HepG2 (cell line): ENCODE measurements around the gene DNAJC5. TPM values are rescaled to one million over a fixed set of nuclear protein-coding genes. Genes with fewer than 3 reads are reported as not detected.

Source experiments
- CC2D1A ChIP-seq: sonication (generic); formaldehyde crosslinking; IDR thresholded peaks from 2 replicates; pipeline ENCODE4 v1.8.1; 2023; ENCODE audit warnings: mild to moderate bottlenecking, missing genetic modification reagents
- DMTF1 ChIP-seq: sonication (generic); formaldehyde crosslinking; IDR thresholded peaks from 2 replicates; pipeline ENCODE4 v1.4.0; 2020; ENCODE audit warnings: mild to moderate bottlenecking, missing genetic modification reagents
- HNF4A ChIP-seq: sonication (generic); formaldehyde crosslinking; IDR thresholded peaks from 2 replicates; pipeline ENCODE4 v1.4.0; 2020; ENCODE audit warnings: missing genetic modification reagents
- HNRNPH1 ChIP-seq: fragments of 200-400 bp; formaldehyde crosslinking; optimal IDR thresholded peaks from 2 replicates; pipeline ENCODE3; 2017; ENCODE audit warnings: mild to moderate bottlenecking, low read depth, low read length
- NR3C1 ChIP-seq: sonication (generic); formaldehyde crosslinking; IDR thresholded peaks from 2 replicates; pipeline ENCODE4 v1.4.0; 2020; ENCODE audit warnings: missing genetic modification reagents
- SIX4 ChIP-seq: sonication (generic); formaldehyde crosslinking; IDR thresholded peaks from 2 replicates; pipeline ENCODE4 v1.4.0; 2020; ENCODE audit warnings: missing genetic modification reagents
- ZBTB42 ChIP-seq: sonication (generic); formaldehyde crosslinking; IDR thresholded peaks from 2 replicates; pipeline ENCODE4 v1.5.0; 2020; ENCODE audit warnings: mild to moderate bottlenecking, missing genetic modification reagents
- ZNF580 ChIP-seq: IDR thresholded peaks from 2 replicates; pipeline ENCODE4 v1.6.1; 2016; ENCODE audit warnings: low read depth, borderline replicate concordance
- polyA plus RNA-seq, 8 experiments: library from polyadenylated mRNA; depleted of rRNA in 3 of 8; stranded (reverse) in 7 of 8; unstranded in 1 of 8; fragments of >200 nt; fragmentation: Illumina TruSeq in 4 of 8; extraction: Trizol in 4 of 8; gene quantifications; 2 replicates each; pipeline versions ENCODE4 v1.2.1 to v1.2.3, GENCODE V29; 2011 to 2016; ENCODE audit warnings: low read depth in 4 of 8, missing spikeins in 1 of 8, mixed read lengths in 1 of 8; ENCODE audit not compliant: insufficient read depth in 1 of 8
- total RNA-seq, 5 experiments: library from RNA; depleted of rRNA; stranded (reverse); fragments of >200 nt; fragmentation: Illumina TruSeq; extraction: Trizol; gene quantifications; 2 replicates each; pipeline ENCODE4 v1.2.3, GENCODE V29; 2016; ENCODE audit warnings: low read depth in 1 of 5
- TF ChIP-seq, protein P1 (sequence below): sonication (generic); formaldehyde crosslinking; IDR thresholded peaks from 2 replicates; pipeline ENCODE4 v1.5.1; 2020; ENCODE audit warnings: mild to moderate bottlenecking, missing genetic modification reagents, moderate library complexity
- TF ChIP-seq, protein P2 (sequence below): sonication (generic); formaldehyde crosslinking; IDR thresholded peaks from 2 replicates; pipeline ENCODE4 v1.9.0; 2021; ENCODE audit warnings: missing genetic modification reagents, borderline replicate concordance
- TF ChIP-seq, protein P3 (sequence below): sonication (generic); formaldehyde crosslinking; IDR thresholded peaks from 2 replicates; pipeline ENCODE4 v1.5.1; 2020; ENCODE audit warnings: mild to moderate bottlenecking, missing genetic modification reagents, borderline replicate concordance
- TF ChIP-seq, protein P4 (sequence below): IDR thresholded peaks from 2 replicates; pipeline ENCODE4 v1.6.1; 2016; ENCODE audit warnings: control low read depth

Gene DNAJC5
- total and polyA plus RNA-seq, 2 of the 13 experiments (the other 11 are each of a cell fraction or from before 2014, with no cell fraction given) = 42.8 to 64.5 TPM

GRCh38 chr20:63973636-63974401 lies 78.9 kb downstream of the DNAJC5 start (continued):
- TF ChIP-seq DMTF1 (CRISPR knock-in tag) (no peak), HNRNPH1 (no peak), CC2D1A (CRISPR knock-in tag) (0 out of 2 replicates have a peak, but pooled peaks have one; percentile 44), NR3C1 (CRISPR knock-in tag) (no peak), HNF4A (CRISPR knock-in tag) (peak; percentile 58), ZBTB42 (CRISPR knock-in tag) (no peak), SIX4 (CRISPR knock-in tag) (0 out of 2 replicates have a peak, but pooled peaks have one; percentile 24), ZNF580 (CRISPR knock-in tag) (peak; percentile 94)
- TF ChIP-seq, protein P1, sequence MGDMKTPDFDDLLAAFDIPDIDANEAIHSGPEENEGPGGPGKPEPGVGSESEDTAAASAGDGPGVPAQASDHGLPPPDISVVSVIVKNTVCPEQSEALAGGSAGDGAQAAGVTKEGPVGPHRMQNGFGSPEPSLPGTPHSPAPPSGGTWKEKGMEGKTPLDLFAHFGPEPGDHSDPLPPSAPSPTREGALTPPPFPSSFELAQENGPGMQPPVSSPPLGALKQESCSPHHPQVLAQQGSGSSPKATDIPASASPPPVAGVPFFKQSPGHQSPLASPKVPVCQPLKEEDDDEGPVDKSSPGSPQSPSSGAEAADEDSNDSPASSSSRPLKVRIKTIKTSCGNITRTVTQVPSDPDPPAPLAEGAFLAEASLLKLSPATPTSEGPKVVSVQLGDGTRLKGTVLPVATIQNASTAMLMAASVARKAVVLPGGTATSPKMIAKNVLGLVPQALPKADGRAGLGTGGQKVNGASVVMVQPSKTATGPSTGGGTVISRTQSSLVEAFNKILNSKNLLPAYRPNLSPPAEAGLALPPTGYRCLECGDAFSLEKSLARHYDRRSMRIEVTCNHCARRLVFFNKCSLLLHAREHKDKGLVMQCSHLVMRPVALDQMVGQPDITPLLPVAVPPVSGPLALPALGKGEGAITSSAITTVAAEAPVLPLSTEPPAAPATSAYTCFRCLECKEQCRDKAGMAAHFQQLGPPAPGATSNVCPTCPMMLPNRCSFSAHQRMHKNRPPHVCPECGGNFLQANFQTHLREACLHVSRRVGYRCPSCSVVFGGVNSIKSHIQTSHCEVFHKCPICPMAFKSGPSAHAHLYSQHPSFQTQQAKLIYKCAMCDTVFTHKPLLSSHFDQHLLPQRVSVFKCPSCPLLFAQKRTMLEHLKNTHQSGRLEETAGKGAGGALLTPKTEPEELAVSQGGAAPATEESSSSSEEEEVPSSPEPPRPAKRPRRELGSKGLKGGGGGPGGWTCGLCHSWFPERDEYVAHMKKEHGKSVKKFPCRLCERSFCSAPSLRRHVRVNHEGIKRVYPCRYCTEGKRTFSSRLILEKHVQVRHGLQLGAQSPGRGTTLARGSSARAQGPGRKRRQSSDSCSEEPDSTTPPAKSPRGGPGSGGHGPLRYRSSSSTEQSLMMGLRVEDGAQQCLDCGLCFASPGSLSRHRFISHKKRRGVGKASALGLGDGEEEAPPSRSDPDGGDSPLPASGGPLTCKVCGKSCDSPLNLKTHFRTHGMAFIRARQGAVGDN (CRISPR knock-in tag) = peak; percentile 97
- TF ChIP-seq, protein P2, sequence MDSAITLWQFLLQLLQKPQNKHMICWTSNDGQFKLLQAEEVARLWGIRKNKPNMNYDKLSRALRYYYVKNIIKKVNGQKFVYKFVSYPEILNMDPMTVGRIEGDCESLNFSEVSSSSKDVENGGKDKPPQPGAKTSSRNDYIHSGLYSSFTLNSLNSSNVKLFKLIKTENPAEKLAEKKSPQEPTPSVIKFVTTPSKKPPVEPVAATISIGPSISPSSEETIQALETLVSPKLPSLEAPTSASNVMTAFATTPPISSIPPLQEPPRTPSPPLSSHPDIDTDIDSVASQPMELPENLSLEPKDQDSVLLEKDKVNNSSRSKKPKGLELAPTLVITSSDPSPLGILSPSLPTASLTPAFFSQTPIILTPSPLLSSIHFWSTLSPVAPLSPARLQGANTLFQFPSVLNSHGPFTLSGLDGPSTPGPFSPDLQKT (CRISPR knock-in tag) = peak; percentile 72; the same call in 1 of the 2 replicates
- TF ChIP-seq, protein P3, sequence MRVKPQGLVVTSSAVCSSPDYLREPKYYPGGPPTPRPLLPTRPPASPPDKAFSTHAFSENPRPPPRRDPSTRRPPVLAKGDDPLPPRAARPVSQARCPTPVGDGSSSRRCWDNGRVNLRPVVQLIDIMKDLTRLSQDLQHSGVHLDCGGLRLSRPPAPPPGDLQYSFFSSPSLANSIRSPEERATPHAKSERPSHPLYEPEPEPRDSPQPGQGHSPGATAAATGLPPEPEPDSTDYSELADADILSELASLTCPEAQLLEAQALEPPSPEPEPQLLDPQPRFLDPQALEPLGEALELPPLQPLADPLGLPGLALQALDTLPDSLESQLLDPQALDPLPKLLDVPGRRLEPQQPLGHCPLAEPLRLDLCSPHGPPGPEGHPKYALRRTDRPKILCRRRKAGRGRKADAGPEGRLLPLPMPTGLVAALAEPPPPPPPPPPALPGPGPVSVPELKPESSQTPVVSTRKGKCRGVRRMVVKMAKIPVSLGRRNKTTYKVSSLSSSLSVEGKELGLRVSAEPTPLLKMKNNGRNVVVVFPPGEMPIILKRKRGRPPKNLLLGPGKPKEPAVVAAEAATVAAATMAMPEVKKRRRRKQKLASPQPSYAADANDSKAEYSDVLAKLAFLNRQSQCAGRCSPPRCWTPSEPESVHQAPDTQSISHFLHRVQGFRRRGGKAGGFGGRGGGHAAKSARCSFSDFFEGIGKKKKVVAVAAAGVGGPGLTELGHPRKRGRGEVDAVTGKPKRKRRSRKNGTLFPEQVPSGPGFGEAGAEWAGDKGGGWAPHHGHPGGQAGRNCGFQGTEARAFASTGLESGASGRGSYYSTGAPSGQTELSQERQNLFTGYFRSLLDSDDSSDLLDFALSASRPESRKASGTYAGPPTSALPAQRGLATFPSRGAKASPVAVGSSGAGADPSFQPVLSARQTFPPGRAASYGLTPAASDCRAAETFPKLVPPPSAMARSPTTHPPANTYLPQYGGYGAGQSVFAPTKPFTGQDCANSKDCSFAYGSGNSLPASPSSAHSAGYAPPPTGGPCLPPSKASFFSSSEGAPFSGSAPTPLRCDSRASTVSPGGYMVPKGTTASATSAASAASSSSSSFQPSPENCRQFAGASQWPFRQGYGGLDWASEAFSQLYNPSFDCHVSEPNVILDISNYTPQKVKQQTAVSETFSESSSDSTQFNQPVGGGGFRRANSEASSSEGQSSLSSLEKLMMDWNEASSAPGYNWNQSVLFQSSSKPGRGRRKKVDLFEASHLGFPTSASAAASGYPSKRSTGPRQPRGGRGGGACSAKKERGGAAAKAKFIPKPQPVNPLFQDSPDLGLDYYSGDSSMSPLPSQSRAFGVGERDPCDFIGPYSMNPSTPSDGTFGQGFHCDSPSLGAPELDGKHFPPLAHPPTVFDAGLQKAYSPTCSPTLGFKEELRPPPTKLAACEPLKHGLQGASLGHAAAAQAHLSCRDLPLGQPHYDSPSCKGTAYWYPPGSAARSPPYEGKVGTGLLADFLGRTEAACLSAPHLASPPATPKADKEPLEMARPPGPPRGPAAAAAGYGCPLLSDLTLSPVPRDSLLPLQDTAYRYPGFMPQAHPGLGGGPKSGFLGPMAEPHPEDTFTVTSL (CRISPR knock-in tag) = 0 out of 2 replicates have a peak, but pooled peaks have one; percentile 19
- TF ChIP-seq, protein P4, sequence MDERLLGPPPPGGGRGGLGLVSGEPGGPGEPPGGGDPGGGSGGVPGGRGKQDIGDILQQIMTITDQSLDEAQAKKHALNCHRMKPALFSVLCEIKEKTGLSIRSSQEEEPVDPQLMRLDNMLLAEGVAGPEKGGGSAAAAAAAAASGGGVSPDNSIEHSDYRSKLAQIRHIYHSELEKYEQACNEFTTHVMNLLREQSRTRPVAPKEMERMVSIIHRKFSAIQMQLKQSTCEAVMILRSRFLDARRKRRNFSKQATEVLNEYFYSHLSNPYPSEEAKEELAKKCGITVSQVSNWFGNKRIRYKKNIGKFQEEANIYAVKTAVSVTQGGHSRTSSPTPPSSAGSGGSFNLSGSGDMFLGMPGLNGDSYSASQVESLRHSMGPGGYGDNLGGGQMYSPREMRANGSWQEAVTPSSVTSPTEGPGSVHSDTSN = no peak
